ENCODE measurements around the gene EPB41L1.

Gene EPB41L1

DNA sequence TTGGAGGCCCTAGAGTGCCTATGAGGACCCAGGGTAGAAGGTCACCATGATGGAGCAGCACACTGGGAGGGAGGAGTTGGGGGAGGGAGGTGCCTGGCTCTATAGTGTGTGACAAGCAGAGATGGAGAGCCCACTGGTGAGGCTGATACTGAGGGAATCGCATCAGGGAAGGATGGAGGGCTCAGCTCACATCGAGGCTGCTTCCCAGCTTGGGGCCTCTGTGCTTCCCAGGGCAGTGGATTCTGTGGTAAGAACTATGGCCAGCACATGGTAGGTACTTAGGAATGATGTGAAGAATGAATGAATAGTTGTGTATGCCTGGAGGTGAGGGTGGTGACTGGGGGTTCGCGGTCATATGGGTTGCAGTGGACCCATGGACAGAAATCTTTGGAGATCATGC is 1.3 kb upstream of the EPB41L1 start:
- Histone ChIP-seq H3K27me3 (ENCODE audit: insufficient read depth, poor library complexity, severe bottlenecking) (peaks cover 37% of the 10 kb centered on the region), H3K27ac (replicated peaks) (no peak overlapping the region), H3K4me3 (replicated peaks; ENCODE audit: insufficient read depth, low read length) (no peak overlapping the region)
- DNase-seq (ENCODE audit: low read depth in 1 of 2, low spot score in 1 of 2) = no peak
- TF ChIP-seq SPI1 (IDR thresholded peaks at IDR 0.05; ENCODE audit: borderline replicate concordance, low read depth) (no peak), POLR2AphosphoS5 (IDR thresholded peaks at IDR 0.05; ENCODE audit: low read depth) (no peak), GABPA (IDR thresholded peaks at IDR 0.05; ENCODE audit: low read depth) (no peak)
- TF ChIP-seq, protein P1, sequence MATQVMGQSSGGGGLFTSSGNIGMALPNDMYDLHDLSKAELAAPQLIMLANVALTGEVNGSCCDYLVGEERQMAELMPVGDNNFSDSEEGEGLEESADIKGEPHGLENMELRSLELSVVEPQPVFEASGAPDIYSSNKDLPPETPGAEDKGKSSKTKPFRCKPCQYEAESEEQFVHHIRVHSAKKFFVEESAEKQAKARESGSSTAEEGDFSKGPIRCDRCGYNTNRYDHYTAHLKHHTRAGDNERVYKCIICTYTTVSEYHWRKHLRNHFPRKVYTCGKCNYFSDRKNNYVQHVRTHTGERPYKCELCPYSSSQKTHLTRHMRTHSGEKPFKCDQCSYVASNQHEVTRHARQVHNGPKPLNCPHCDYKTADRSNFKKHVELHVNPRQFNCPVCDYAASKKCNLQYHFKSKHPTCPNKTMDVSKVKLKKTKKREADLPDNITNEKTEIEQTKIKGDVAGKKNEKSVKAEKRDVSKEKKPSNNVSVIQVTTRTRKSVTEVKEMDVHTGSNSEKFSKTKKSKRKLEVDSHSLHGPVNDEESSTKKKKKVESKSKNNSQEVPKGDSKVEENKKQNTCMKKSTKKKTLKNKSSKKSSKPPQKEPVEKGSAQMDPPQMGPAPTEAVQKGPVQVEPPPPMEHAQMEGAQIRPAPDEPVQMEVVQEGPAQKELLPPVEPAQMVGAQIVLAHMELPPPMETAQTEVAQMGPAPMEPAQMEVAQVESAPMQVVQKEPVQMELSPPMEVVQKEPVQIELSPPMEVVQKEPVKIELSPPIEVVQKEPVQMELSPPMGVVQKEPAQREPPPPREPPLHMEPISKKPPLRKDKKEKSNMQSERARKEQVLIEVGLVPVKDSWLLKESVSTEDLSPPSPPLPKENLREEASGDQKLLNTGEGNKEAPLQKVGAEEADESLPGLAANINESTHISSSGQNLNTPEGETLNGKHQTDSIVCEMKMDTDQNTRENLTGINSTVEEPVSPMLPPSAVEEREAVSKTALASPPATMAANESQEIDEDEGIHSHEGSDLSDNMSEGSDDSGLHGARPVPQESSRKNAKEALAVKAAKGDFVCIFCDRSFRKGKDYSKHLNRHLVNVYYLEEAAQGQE (IDR thresholded peaks at IDR 0.05; ENCODE audit: insufficient replicate concordance, low read depth) = no peak
- TF ChIP-seq, protein P2, sequence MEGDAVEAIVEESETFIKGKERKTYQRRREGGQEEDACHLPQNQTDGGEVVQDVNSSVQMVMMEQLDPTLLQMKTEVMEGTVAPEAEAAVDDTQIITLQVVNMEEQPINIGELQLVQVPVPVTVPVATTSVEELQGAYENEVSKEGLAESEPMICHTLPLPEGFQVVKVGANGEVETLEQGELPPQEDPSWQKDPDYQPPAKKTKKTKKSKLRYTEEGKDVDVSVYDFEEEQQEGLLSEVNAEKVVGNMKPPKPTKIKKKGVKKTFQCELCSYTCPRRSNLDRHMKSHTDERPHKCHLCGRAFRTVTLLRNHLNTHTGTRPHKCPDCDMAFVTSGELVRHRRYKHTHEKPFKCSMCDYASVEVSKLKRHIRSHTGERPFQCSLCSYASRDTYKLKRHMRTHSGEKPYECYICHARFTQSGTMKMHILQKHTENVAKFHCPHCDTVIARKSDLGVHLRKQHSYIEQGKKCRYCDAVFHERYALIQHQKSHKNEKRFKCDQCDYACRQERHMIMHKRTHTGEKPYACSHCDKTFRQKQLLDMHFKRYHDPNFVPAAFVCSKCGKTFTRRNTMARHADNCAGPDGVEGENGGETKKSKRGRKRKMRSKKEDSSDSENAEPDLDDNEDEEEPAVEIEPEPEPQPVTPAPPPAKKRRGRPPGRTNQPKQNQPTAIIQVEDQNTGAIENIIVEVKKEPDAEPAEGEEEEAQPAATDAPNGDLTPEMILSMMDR (IDR thresholded peaks at IDR 0.05; ENCODE audit: insufficient read depth, low read length) = no peak

DNA sequence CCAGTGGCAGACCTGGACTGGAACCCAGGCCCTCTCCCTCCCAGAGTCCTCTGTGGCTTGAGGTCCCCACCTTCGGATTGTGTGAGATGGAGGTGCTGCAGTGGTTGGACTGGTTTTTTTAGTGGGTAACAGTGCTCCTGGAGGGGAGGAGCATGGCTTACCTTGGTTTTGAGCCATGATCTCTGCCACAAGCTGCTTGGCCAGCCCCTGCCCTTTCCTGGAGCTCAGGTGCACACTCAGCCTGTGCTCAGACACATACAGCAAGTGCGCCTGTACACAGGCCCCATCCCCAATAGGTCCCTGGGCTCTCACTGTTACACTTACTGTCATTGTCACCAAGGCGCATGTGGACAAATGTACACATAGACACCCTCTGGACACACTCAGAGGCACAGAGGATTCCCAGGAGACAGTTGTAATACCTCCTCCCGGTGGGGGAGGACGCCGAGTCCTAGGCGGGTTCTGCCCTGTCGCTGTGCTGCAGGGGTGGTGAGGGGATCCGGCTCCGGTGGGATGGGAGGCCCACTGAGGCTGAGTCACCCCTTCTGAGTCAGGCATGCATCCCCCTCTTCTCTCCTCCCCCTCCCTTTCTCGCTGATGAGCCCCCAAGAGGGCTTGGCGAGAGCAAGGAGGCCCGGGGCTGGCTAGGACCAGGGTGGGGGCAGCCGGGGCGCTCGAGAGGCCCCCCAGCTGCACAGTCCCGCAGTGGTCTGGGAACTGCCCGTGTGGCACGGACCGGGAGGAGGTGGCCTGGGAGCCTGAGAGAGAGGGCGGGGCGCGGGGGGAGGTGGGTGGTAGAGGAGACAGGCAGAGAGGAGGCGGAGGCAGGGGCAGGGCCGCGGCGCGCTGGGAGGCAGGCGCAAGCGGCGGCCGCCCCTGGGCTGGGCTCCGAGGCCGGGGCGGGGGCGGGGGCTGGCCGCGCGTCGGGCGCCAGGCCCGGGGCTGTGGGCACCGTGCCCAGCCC is 522 bp upstream of the EPB41L1 start:
- H3K27ac ChIP-seq (replicated peaks) = no peak overlapping the region
- no peak overlapping the region for H3K4me3 ChIP-seq (replicated peaks; ENCODE audit: insufficient read depth, low read length)
- H3K27me3 ChIP-seq (ENCODE audit: insufficient read depth, poor library complexity, severe bottlenecking) = peaks cover 35% of the 10 kb centered on the region
- TF ChIP-seq, protein P1 (IDR thresholded peaks at IDR 0.05; ENCODE audit: insufficient replicate concordance, low read depth) = no peak
- TF ChIP-seq GABPA (IDR thresholded peaks at IDR 0.05; ENCODE audit: low read depth) (no peak), SPI1 (IDR thresholded peaks at IDR 0.05; ENCODE audit: borderline replicate concordance, low read depth) (no peak), POLR2AphosphoS5 (IDR thresholded peaks at IDR 0.05; ENCODE audit: low read depth) (no peak)
- TF ChIP-seq, protein P2 (IDR thresholded peaks at IDR 0.05; ENCODE audit: insufficient read depth, low read length) = no peak
- no peak for DNase-seq (ENCODE audit: low read depth in 1 of 2, low spot score in 1 of 2)

DNA sequence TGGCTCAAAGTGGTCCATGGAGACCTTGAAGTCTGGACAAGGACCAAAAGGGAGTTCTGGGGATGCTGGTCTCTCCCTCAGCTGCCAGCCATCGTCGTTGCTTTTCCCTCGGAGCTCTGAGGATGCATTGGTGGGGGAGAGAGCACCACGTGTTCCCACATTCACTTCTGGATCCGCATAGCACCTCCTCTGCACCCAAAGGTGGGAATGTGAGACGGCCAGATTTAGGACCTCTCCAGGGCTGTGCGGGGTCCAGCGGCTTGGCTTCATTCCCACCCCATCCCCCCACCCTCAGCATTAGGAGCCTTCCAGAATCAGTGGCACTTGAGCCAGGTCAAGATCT is 1.1 kb downstream of the EPB41L1 start:
- no peak overlapping the region for H3K27ac ChIP-seq (replicated peaks)
- no peak for TF ChIP-seq POLR2AphosphoS5 (IDR thresholded peaks at IDR 0.05; ENCODE audit: low read depth)
- TF ChIP-seq GABPA (IDR thresholded peaks at IDR 0.05; ENCODE audit: low read depth) = no peak
- TF ChIP-seq SPI1 (IDR thresholded peaks at IDR 0.05; ENCODE audit: borderline replicate concordance, low read depth) = no peak
- TF ChIP-seq, protein P2 (IDR thresholded peaks at IDR 0.05; ENCODE audit: insufficient read depth, low read length) = no peak
- TF ChIP-seq, protein P1 (IDR thresholded peaks at IDR 0.05; ENCODE audit: insufficient replicate concordance, low read depth) = no peak
- H3K27me3 ChIP-seq (ENCODE audit: insufficient read depth, poor library complexity, severe bottlenecking) = peaks cover 35% of the 10 kb centered on the region
- no peak for DNase-seq (ENCODE audit: low read depth in 1 of 2, low spot score in 1 of 2)
- no peak overlapping the region for H3K4me3 ChIP-seq (replicated peaks; ENCODE audit: insufficient read depth, low read length)

All from HL-60 (cell line).